Measurements from ENCODE around the gene TBC1D32. TPM values are rescaled to one million over a fixed set of nuclear protein-coding genes. Genes with fewer than 3 reads are reported as not detected.

Gene TBC1D32
- total and polyA plus RNA-seq, 2 donors (not counting 3 experiments of a cell fraction or from before 2014, with no cell fraction given), result 2.5 to 4.0 TPM

GRCh38 chr6:121338956-121339355, 4.7 kb upstream of the TBC1D32 start:
- no peaks in the 10 kb centered on the region for H3K36me3 ChIP-seq (ENCODE audit: control insufficient read depth in 2 of 2, extremely low read depth in 1 of 2, insufficient read depth in 2 of 2, low read length in 2 of 2)
- CTCF ChIA-PET, result no interaction called here
- no peaks in the 10 kb centered on the region for H3K27me3 ChIP-seq (ENCODE audit: control insufficient read depth in 2 of 2, insufficient read depth in 2 of 2, low read length in 2 of 2)
- no peak overlapping the region for H2AFZ ChIP-seq (ENCODE audit: low read depth, low read length)
- FAIRE-seq, result no peak
- POLR2A ChIA-PET, result no interaction called here
- no peak for DNase-seq (ENCODE audit: low read depth, low spot score)
- dilution Hi-C loops (cut with MboI; ENCODE audit: extremely low pct_ligation_motif_present, low sequenced_read_pairs), result no loop called here
- H3K79me2 ChIP-seq (ENCODE audit: control insufficient read depth, insufficient read depth, low read length), result no peaks in the 10 kb centered on the region
- H3K9ac ChIP-seq (replicated peaks; ENCODE audit: extremely low read depth, insufficient read depth, low read length), result no peak overlapping the region
- no peak for TF ChIP-seq JUN (IDR thresholded peaks at IDR 0.05; ENCODE audit: borderline replicate concordance, insufficient read depth, insufficient read length, low read depth)
- TF ChIP-seq GATA2 (IDR thresholded peaks at IDR 0.05; ENCODE audit: insufficient read depth, insufficient read length, low read depth, low read length), result no peak
- H3K4me2 ChIP-seq (ENCODE audit: insufficient read depth, low read length), result no peak overlapping the region
- BruUV-seq (replicated peaks), result no TSS peak
- H3K4me1 ChIP-seq (ENCODE audit: control insufficient read depth, extremely low read depth, insufficient read depth, low read length), result peaks cover 5% of the 10 kb centered on the region
- H3K9me3 ChIP-seq (replicated peaks; ENCODE audit: control insufficient read depth, insufficient read depth, low read length), result no peaks in the 10 kb centered on the region
- H4K20me1 ChIP-seq (replicated peaks; ENCODE audit: control insufficient read depth, extremely low read depth, insufficient read depth, low read length), result no peaks in the 10 kb centered on the region
- intact Hi-C loops (cut with micrococcal nuclease), result loop anchor here (10.0 kb wide), 1 partner anchor 386 kb away; no protein-coding TSS in a partner anchor
- no peaks in the 10 kb centered on the region for H3K9me1 ChIP-seq (replicated peaks; ENCODE audit: control insufficient read depth, extremely low read depth, insufficient read depth, low read length)
- no peak overlapping the region for H3K4me3 ChIP-seq (replicated peaks in 1 of 3; ENCODE audit: insufficient read depth in 1 of 3, low read depth in 1 of 3, low read length in 3 of 3)
- H3K27ac ChIP-seq (ENCODE audit: insufficient read depth, low read depth, low read length), result no peak overlapping the region

- no peak overlapping the region for H2AFZ ChIP-seq (ENCODE audit: low read depth, low read length)
- peaks cover 5% of the 10 kb centered on the region for H3K4me1 ChIP-seq (ENCODE audit: control insufficient read depth, extremely low read depth, insufficient read depth, low read length)
- H3K4me3 ChIP-seq (replicated peaks in 1 of 3; ENCODE audit: insufficient read depth in 1 of 3, low read depth in 1 of 3, low read length in 3 of 3), result no peak overlapping the region
- no peaks in the 10 kb centered on the region for H3K9me1 ChIP-seq (replicated peaks; ENCODE audit: control insufficient read depth, extremely low read depth, insufficient read depth, low read length)
- H3K4me2 ChIP-seq (ENCODE audit: insufficient read depth, low read length), result no peak overlapping the region
- no peak for TF ChIP-seq MAX (IDR thresholded peaks at IDR 0.05; ENCODE audit: insufficient read depth, insufficient read length)
- no peak for TF ChIP-seq EZH2 (IDR thresholded peaks at IDR 0.05; ENCODE audit: borderline replicate concordance, low read depth, low read length, severe bottlenecking)
- TF ChIP-seq GATA2 (IDR thresholded peaks at IDR 0.05; ENCODE audit: insufficient read depth, insufficient read length, low read depth, low read length), result no peak
- TF ChIP-seq POLR2A (IDR thresholded peaks at IDR 0.05; ENCODE audit: low read depth, low read length), result no peak
- TF ChIP-seq CTCF (IDR thresholded peaks at IDR 0.05; ENCODE audit: extremely low read depth in 1 of 2, insufficient read depth in 1 of 2, low read depth in 1 of 2, low read length in 2 of 2), result no peak
- TF ChIP-seq JUN (IDR thresholded peaks at IDR 0.05; ENCODE audit: borderline replicate concordance, insufficient read depth, insufficient read length, low read depth), result no peak
- no peak for TF ChIP-seq FOS (IDR thresholded peaks at IDR 0.05; ENCODE audit: borderline replicate concordance, insufficient read depth, low read length)
- TF ChIP-seq MYC (IDR thresholded peaks at IDR 0.05; ENCODE audit: low read depth, low read length), result no peak
- TF ChIP-seq POLR2AphosphoS5 (IDR thresholded peaks at IDR 0.05; ENCODE audit: insufficient read depth, low read depth, low read length), result no peak
- dilution Hi-C loops (cut with MboI; ENCODE audit: extremely low pct_ligation_motif_present, low sequenced_read_pairs), result no loop called here
- CTCF ChIA-PET, result no interaction called here
- no peak overlapping the region for H3K9ac ChIP-seq (replicated peaks; ENCODE audit: extremely low read depth, insufficient read depth, low read length)
- no TSS peak for BruUV-seq (replicated peaks)
- no peak overlapping the region for H3K27ac ChIP-seq (ENCODE audit: insufficient read depth, low read depth, low read length)
- H4K20me1 ChIP-seq (replicated peaks; ENCODE audit: control insufficient read depth, extremely low read depth, insufficient read depth, low read length), result no peaks in the 10 kb centered on the region
- H3K27me3 ChIP-seq (ENCODE audit: control insufficient read depth in 2 of 2, insufficient read depth in 2 of 2, low read length in 2 of 2), result no peaks in the 10 kb centered on the region
- DNase-seq (ENCODE audit: low read depth, low spot score) (no peak), FAIRE-seq (no peak)
- H3K36me3 ChIP-seq (ENCODE audit: control insufficient read depth in 2 of 2, extremely low read depth in 1 of 2, insufficient read depth in 2 of 2, low read length in 2 of 2), result no peaks in the 10 kb centered on the region
- intact Hi-C loops (cut with micrococcal nuclease), result loop anchor here (10.0 kb wide), 1 partner anchor 386 kb away; no protein-coding TSS in a partner anchor
- H3K9me3 ChIP-seq (replicated peaks; ENCODE audit: control insufficient read depth, insufficient read depth, low read length), result no peaks in the 10 kb centered on the region
- POLR2A ChIA-PET, result no interaction called here
- no peaks in the 10 kb centered on the region for H3K79me2 ChIP-seq (ENCODE audit: control insufficient read depth, insufficient read depth, low read length)
Observed at GRCh38 chr6:121338366-121338765, 4.1 kb upstream of the TBC1D32 start.

Data from endothelial cell of umbilical vein (primary cell).